Thoracic aorta (tissue), 2 donors: ENCODE results near the gene VPS37B. TPM values are rescaled to one million over a fixed set of nuclear protein-coding genes. Genes with fewer than 3 reads are reported as not detected.

Experiments
- ATAC-seq: fragments of 150-250 bp; one replicate; pipeline ENCODE4 v1.8.0; 2017; ENCODE audit warnings: low read depth; ENCODE audit not compliant: insufficient number of reproducible peaks, low FRiP score
- DNase-seq: peaks from one replicate; pipeline ENCODE4 v3.0.0-alpha.2; 2020; ENCODE audit warnings: low spot score
- H3K27ac ChIP-seq, 2 donors: fragments of 200-600 bp; sonication (generic); 1 replicate in 1 of 2; 2 replicates in 1 of 2; pipeline ENCODE4 v1.5.1; 2016; ENCODE audit warnings: mild to moderate bottlenecking in 2 of 2, moderate library complexity in 2 of 2
- H3K27me3 ChIP-seq: fragments of 200-600 bp; sonication (generic); replicated peaks from 2 replicates; pipeline ENCODE4 v1.6.0; 2016; ENCODE audit warnings: mild to moderate bottlenecking; ENCODE audit not compliant: insufficient read depth
- H3K36me3 ChIP-seq: fragments of 200-600 bp; sonication (generic); one replicate; pipeline ENCODE4 v1.5.1; 2016
- H3K4me1 ChIP-seq, 2 donors: fragments of 200-600 bp; sonication (generic); 1 replicate in 1 of 2; 2 replicates in 1 of 2; pipeline versions ENCODE4 v1.5.1 to v1.6.0; 2016; ENCODE audit warnings: low read depth in 2 of 2, mild to moderate bottlenecking in 1 of 2; ENCODE audit not compliant: control insufficient read depth in 1 of 2
- H3K4me3 ChIP-seq: fragments of 200-600 bp; sonication (generic); 2 replicates; pipeline ENCODE4 v1.5.1; 2016; ENCODE audit warnings: mild to moderate bottlenecking
- H3K9me3 ChIP-seq: fragments of 200-600 bp; sonication (generic); 2 replicates; pipeline ENCODE4 v1.5.1; 2016
- total RNA-seq, 2 donors: library from RNA; depleted of rRNA; stranded (reverse); fragments of >200 nt; gene quantifications; one replicate each; pipeline versions ENCODE4 v1.1.0 to v1.2.3, GENCODE V29; 2016
- TF ChIP-seq, protein P1 (sequence below): fragments of 200-600 bp; sonication (generic); IDR thresholded peaks from one replicate; pipeline ENCODE4 v1.5.1; 2019; ENCODE audit warnings: antibody characterized with exemption

The VPS37B gene
- total RNA-seq, 2 donors from 2014 or later = 30.9 to 50.1 TPM

DNA sequence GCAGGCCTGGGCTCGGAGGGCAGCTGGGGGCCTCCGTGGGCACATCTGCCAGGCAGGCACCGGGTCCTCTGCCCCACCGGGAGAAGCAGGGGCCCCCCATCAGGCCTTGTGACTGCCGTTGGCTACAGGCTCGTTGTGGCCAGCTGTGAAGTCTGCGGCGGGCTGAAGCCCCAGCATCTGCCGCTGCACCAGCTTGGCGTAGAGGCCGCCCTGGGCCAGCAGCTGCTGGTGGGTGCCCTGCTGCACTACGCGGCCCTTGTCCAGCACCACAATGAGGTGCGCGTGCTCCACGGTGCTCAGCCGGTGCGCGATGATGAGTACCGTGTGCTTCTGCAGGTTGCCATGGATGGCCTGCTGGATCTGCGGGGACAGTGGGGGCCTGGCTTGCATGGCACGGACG, 33.9 kb upstream of the VPS37B start:
- no peak overlapping the region for H3K27ac ChIP-seq
- no peaks in the 10 kb centered on the region for H3K36me3 ChIP-seq
- H3K9me3 ChIP-seq = no peaks in the 10 kb centered on the region
- H3K27me3 ChIP-seq = no peaks in the 10 kb centered on the region
- TF ChIP-seq, protein P1, sequence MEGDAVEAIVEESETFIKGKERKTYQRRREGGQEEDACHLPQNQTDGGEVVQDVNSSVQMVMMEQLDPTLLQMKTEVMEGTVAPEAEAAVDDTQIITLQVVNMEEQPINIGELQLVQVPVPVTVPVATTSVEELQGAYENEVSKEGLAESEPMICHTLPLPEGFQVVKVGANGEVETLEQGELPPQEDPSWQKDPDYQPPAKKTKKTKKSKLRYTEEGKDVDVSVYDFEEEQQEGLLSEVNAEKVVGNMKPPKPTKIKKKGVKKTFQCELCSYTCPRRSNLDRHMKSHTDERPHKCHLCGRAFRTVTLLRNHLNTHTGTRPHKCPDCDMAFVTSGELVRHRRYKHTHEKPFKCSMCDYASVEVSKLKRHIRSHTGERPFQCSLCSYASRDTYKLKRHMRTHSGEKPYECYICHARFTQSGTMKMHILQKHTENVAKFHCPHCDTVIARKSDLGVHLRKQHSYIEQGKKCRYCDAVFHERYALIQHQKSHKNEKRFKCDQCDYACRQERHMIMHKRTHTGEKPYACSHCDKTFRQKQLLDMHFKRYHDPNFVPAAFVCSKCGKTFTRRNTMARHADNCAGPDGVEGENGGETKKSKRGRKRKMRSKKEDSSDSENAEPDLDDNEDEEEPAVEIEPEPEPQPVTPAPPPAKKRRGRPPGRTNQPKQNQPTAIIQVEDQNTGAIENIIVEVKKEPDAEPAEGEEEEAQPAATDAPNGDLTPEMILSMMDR = no peak
- no peaks in the 10 kb centered on the region for H3K4me1 ChIP-seq
- H3K4me3 ChIP-seq = no peak overlapping the region
- ATAC-seq (no peak), DNase-seq (no peak)

DNA sequence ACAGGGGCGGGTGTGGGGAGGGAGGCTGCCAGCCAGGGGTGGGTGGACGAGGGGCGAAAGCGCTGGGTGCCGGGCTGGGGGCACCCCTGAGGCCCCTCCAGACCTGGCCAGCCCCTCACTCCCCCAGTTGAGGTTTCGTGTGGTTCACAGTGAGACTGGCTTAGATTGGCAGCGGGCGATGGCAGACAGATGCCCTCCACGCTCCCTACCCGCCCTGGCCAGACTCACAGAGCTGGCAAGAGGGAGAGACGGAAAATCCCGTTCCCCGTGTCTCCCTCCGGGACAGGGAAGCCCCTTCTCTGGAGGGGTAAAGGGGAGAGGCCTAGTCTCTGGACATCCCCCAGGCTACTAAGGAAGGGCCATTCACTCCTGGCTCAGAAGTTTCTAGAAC, 33.2 kb upstream of the VPS37B start:
- H3K4me3 ChIP-seq = no peak overlapping the region
- no peaks in the 10 kb centered on the region for H3K4me1 ChIP-seq
- H3K27me3 ChIP-seq = no peaks in the 10 kb centered on the region
- H3K36me3 ChIP-seq = no peaks in the 10 kb centered on the region
- ATAC-seq = no peak
- no peak for DNase-seq
- TF ChIP-seq, protein P1 = no peak
- no peak overlapping the region for H3K27ac ChIP-seq
- no peaks in the 10 kb centered on the region for H3K9me3 ChIP-seq

DNA sequence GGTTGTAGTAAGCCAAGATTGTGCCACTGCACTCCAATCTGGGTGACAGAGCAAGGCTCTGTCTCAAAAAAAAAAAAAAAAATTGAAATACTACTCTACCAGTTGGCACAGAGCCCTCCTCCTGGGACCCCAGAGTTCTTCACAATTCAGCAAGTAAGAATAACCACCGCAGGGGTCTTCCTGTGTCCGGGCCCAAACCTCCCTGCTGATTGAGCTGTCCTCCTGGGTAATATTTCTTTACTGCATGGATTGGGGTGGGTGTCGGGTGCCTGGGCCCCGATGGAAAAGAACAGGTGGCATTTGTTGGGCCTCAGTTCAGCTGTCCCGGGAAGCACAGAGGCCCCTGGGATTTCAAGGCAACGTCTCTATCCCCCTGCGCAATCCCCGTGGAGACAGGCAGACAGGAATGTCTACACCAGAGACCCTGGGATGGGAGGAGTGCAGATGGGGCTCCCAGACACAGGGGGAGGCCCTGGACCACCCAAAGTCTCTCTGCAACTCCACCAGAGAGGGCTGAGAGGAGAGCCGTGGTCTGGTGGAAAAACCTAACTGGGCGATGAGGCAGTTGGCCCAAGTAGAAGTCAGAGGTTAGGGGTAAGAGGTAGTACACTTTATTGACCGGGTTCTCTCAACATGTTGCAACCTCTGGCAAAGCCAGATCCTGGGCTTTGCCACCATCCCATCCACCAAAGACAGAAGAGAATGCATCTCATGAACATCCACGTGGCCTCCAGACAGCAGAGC, 32.7 kb upstream of the VPS37B start:
- ATAC-seq = no peak

GRCh38 chr12:122927756-122928403, 32.0 kb upstream of the VPS37B start:
- Histone ChIP-seq H3K4me1 (no peaks in the 10 kb centered on the region), H3K27ac (no peak overlapping the region), H3K27me3 (no peaks in the 10 kb centered on the region), H3K9me3 (no peaks in the 10 kb centered on the region), H3K36me3 (no peaks in the 10 kb centered on the region), H3K4me3 (no peak overlapping the region)
- TF ChIP-seq, protein P1 = no peak
- no peak for ATAC-seq
- DNase-seq = no peak

More for the DNA sequence above, 32.7 kb upstream of the VPS37B start:
- H3K4me3 ChIP-seq = no peak overlapping the region
- no peak overlapping the region for H3K27ac ChIP-seq
- no peaks in the 10 kb centered on the region for H3K27me3 ChIP-seq
- no peaks in the 10 kb centered on the region for H3K36me3 ChIP-seq
- no peaks in the 10 kb centered on the region for H3K4me1 ChIP-seq
- DNase-seq = no peak
- TF ChIP-seq, protein P1 = no peak
- no peaks in the 10 kb centered on the region for H3K9me3 ChIP-seq

DNA sequence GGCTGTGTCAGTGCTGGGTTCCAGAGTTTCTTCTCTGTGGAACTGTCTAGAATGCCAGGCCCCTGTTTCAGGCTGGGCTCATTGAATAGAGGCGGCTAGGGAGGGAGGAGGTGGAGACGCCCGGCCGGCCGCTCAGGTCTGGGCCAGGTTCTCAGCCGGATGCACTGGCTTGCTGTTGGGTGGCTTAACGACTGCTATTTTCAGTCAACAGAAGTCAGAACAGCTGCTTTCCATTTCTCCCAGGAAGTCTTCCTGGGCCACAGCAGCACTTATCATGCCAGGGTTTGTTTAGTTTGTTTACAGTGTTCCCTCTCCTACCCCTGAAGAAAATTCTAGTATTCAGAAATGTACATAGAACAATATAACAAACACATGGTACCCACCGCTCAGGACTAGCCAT, 26.0 kb upstream of the VPS37B start:
- Histone ChIP-seq H3K27ac (no peak overlapping the region), H3K36me3 (no peaks in the 10 kb centered on the region), H3K4me1 (peaks cover 9 to 15% of the 10 kb centered on the region in 2 donors), H3K9me3 (no peaks in the 10 kb centered on the region), H3K27me3 (no peaks in the 10 kb centered on the region), H3K4me3 (no peak overlapping the region)
- ATAC-seq (no peak), DNase-seq (no peak)
- TF ChIP-seq, protein P1 = no peak
